Activated CD8-positive, alpha-beta memory T cell treated with anti-CD3 and anti-CD28 coated beads for 36 hours (primary cell): Measurements from ENCODE around the gene RAD18. TPM values are rescaled to one million over a fixed set of nuclear protein-coding genes. Genes with fewer than 3 reads are reported as not detected.

Experiments
- total RNA-seq, 2 experiments: library from RNA; stranded (reverse); gene quantifications; one replicate each; pipeline ENCODE4 v1.2.3, GENCODE V29; 2021

RAD18 gene
- total RNA-seq, 2 experiments from 2014 or later: 46.1 to 48.2 TPM

Other genes with a start within 250 kb of the RAD18 start
- not detected for gene CAV3, start 229.7 kb downstream of the RAD18 start, total RNA-seq
- 1 to 10 TPM in 1 of 2 experiments, under 1 TPM in 1; 0.73 to 1.0 TPM for gene OXTR, start 193.9 kb downstream of the RAD18 start, total RNA-seq